ENCODE results near the gene MYO5B. TPM values are rescaled to one million over a fixed set of nuclear protein-coding genes. Genes with fewer than 3 reads are reported as not detected.

The MYO5B gene
- total and polyA plus RNA-seq, 10 of the 15 experiments (the other 5 are each of a cell fraction or from before 2014, with no cell fraction given) = 2.5 to 4.5 (median 3.3) TPM

- H3K4me1 ChIP-seq (ENCODE audit: control insufficient read depth, insufficient read depth, low read length) = no peaks in the 10 kb centered on the region
- H3K27me3 ChIP-seq (replicated peaks in 1 of 2; ENCODE audit: control insufficient read depth in 2 of 2, insufficient read depth in 2 of 2, low read length in 1 of 2) = peaks cover 2 to 4% of the 10 kb centered on the region in 2 experiments; a peak in 3 of 4 replicates
- BruUV-seq (replicated peaks) = no TSS peak
- in situ Hi-C loops (cut with MboI) = no loop called here
- H2AFZ ChIP-seq (ENCODE audit: control insufficient read depth, low read depth, low read length) = no peak overlapping the region
- 32% methylated on average over 15 of the region's 15 CpGs for WGBS (ENCODE audit: insufficient coverage, insufficient replicate concordance, low lambda C conversion rate, missing lambda C conversion rate)
- no peaks in the 10 kb centered on the region for H3K79me2 ChIP-seq (ENCODE audit: control insufficient read depth, insufficient read depth, low read length)
- peak; percentile 39 for TF ChIP-seq MEF2B (IDR thresholded peaks at IDR 0.05; ENCODE audit: partially characterized antibody, poor library complexity, severe bottlenecking)
- no peak for TF ChIP-seq IKZF2 (IDR thresholded peaks at IDR 0.05)
- ATAC-seq (peak; percentile 26; the same call in 2 of the 3 replicates), FAIRE-seq (no peak), DNase-seq (ENCODE audit: low read depth, low spot score) (no peak)
- no peak overlapping the region for H3K4me2 ChIP-seq (ENCODE audit: control insufficient read depth, insufficient read depth)
- SMC1A ChIA-PET (ENCODE audit: uncharacterized antibody, unreplicated experiment) = interaction anchor here (1.4 kb wide), 1 partner anchor 10 kb away, joined by 3 read pairs; no protein-coding TSS in a partner anchor
- RAD21 ChIA-PET (ENCODE audit: unreplicated experiment) = no interaction called here
- CTCF ChIA-PET = no interaction called here
- POLR2A ChIA-PET = no interaction called here
- no peak overlapping the region for H3K9ac ChIP-seq (ENCODE audit: control insufficient read depth, insufficient read depth, low read length)
- no peaks in the 10 kb centered on the region for H3K36me3 ChIP-seq (ENCODE audit: control insufficient read depth in 2 of 2, insufficient read depth in 2 of 2, low read length in 1 of 2)
- no peak overlapping the region for H3K4me3 ChIP-seq
- H4K20me1 ChIP-seq (ENCODE audit: control insufficient read depth, insufficient read depth) = peaks cover 3% of the 10 kb centered on the region; the same call in 1 of the 2 replicates
- no peaks in the 10 kb centered on the region for H3K9me3 ChIP-seq (replicated peaks; ENCODE audit: control insufficient read depth, insufficient read depth, low read length)
- H3K27ac ChIP-seq (ENCODE audit: control insufficient read depth, insufficient read depth) = no peak overlapping the region
- intact Hi-C loops (cut with micrococcal nuclease; ENCODE audit: unreplicated experiment) = no loop called here
These were observed 218.0 kb downstream of the MYO5B start for GRCh38 chr18:49976795-49977560.

- no TSS peak for BruUV-seq (replicated peaks)
- TF ChIP-seq NFYB (IDR thresholded peaks at IDR 0.05; ENCODE audit: insufficient read depth, low read depth, low read length) = no peak
- TF ChIP-seq ZSCAN29 (IDR thresholded peaks at IDR 0.05) = no peak
- TF ChIP-seq MTA2 (IDR thresholded peaks at IDR 0.05; ENCODE audit: low read depth) = no peak
- TF ChIP-seq YY1 (IDR thresholded peaks at IDR 0.05; ENCODE audit: low read depth, low read length) = no peak
- no peak for TF ChIP-seq NR2F1 (conservative IDR thresholded peaks at IDR 0.05)
- TF ChIP-seq FOXK2 (IDR thresholded peaks at IDR 0.05) = no peak
- no peak for TF ChIP-seq MYB (IDR thresholded peaks at IDR 0.05; ENCODE audit: borderline replicate concordance, low read depth, low read length)
- TF ChIP-seq PML (IDR thresholded peaks at IDR 0.05; ENCODE audit: low read length) = no peak
- no peak for TF ChIP-seq ZBTB11 (CRISPR knock-in tag; IDR thresholded peaks at IDR 0.05)
- no peak for TF ChIP-seq ZNF207 (IDR thresholded peaks at IDR 0.05; ENCODE audit: borderline replicate concordance)
- no peak for TF ChIP-seq NRF1 (conservative IDR thresholded peaks at IDR 0.05; ENCODE audit: low read depth, low read length)
These were observed 218.9 kb downstream of the MYO5B start for GRCh38 chr18:49976001-49976400.

More at GRCh38 chr18:49976001-49976400, 218.9 kb downstream of the MYO5B start:
- DNase-seq (ENCODE audit: low read depth, low spot score) = no peak
- Histone ChIP-seq H3K4me1 (ENCODE audit: control insufficient read depth, insufficient read depth, low read length) (no peaks in the 10 kb centered on the region), H4K20me1 (ENCODE audit: control insufficient read depth, insufficient read depth) (peaks cover 3% of the 10 kb centered on the region; the same call in 1 of the 2 replicates), H3K4me3 (no peak overlapping the region), H3K27ac (ENCODE audit: control insufficient read depth, insufficient read depth) (no peak overlapping the region), H3K79me2 (ENCODE audit: control insufficient read depth, insufficient read depth, low read length) (no peaks in the 10 kb centered on the region), H3K9me3 (replicated peaks; ENCODE audit: control insufficient read depth, insufficient read depth, low read length) (no peaks in the 10 kb centered on the region), H3K36me3 (ENCODE audit: control insufficient read depth in 2 of 2, insufficient read depth in 2 of 2, low read length in 1 of 2) (no peaks in the 10 kb centered on the region), H3K27me3 (replicated peaks in 1 of 2; ENCODE audit: control insufficient read depth in 2 of 2, insufficient read depth in 2 of 2, low read length in 1 of 2) (peaks cover 2 to 4% of the 10 kb centered on the region in 2 experiments; a peak in 3 of 4 replicates), H3K9ac (ENCODE audit: control insufficient read depth, insufficient read depth, low read length) (no peak overlapping the region), H3K4me2 (ENCODE audit: control insufficient read depth, insufficient read depth) (no peak overlapping the region), H2AFZ (ENCODE audit: control insufficient read depth, low read depth, low read length) (no peak overlapping the region)
- no peak for ATAC-seq
- no peak for FAIRE-seq
- in situ Hi-C loops (cut with MboI) (no loop called here), intact Hi-C loops (cut with micrococcal nuclease; ENCODE audit: unreplicated experiment) (no loop called here)
- ChIA-PET RAD21 (ENCODE audit: unreplicated experiment) (no interaction called here), CTCF (no interaction called here), SMC1A (ENCODE audit: uncharacterized antibody, unreplicated experiment) (no interaction called here), POLR2A (no interaction called here)
- 4% methylated on average over 3 of the region's 3 CpGs for WGBS (ENCODE audit: insufficient coverage, insufficient replicate concordance, low lambda C conversion rate, missing lambda C conversion rate)
